Measurements from ENCODE around the gene MACF1.

Gene MACF1

DNA sequence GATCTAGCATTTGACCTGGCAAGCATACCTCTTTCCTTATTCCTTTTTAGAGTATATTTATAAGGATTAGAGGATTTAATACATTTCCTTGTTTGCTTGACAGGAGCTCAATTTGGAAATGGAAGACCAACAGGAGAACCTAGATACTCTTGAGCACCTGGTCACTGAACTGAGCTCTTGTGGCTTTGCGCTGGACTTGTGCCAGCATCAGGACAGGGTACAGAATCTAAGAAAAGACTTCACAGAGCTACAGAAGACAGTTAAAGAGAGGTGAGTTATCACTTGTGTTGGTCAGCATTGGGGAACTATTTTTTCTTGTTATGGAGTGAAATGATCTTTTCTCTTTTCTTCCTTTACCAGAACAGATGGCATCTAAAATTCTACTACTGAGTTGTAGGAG, 163.6 kb downstream of the MACF1 start:
- DNase-seq = no peak

DNA sequence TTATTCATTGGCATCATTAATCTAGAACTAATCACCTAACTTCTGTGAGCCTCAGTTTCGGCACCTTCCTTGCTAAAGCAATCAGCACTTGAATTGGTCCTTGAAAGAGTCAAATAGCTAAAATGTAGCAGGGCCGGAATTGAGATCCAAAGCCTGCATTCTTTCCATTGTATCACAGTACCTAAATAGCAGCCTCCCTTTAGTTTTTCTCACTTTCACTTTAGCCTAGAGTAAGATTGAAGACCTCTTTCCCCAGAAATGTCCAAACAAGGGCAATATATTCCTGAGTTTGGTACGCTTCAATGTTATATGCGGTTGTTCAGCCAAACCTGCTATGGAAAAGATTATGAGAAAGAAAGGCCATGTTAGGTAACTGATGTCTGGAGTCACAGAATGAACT, 165.1 kb downstream of the MACF1 start:
- DNase-seq = no peak

GRCh38 chr1:39370602-39371001, 166.1 kb downstream of the MACF1 start:
- no peak for DNase-seq

DNA sequence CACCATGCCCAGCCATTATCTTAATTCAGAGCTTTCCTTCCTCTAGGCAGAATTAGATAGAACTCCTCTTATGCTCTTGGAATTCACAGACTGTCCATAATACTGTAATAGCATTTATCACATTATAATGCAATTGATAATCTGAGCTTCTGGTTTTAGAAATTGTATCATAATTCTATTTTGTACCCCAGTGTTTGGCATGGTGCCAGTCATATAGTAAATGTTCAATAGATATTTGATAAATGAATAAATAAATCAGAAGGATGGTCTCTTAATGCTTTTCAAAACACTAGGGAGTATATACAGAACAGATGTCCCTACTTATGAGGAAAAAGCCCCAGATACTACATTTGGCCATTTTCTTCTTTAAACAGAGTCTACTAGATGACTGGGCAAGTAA, 167.6 kb downstream of the MACF1 start:
- no peak for DNase-seq

- DNase-seq = no peak
These were observed 172.2 kb downstream of the MACF1 start for GRCh38 chr1:39376656-39377055.

DNA sequence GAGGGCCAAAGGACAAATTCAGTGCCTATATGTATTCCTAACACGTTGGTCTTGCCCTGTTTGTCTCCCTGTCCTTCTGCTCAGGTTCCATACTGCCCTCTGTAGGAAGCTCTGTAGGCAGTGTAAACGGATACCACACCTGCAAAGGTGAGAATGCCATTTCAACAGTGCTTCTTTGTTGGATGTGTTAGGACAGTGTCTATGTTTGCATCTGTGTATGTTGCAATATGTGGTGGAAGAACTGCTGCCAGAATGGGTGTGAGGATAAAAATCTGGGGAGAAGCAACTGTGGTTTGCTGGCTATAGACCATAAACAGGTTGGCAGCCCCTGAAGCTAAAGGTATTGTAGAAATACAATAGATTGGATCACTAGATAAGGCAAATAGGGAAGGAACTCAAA, 173.9 kb downstream of the MACF1 start:
- no peak for DNase-seq

DNA sequence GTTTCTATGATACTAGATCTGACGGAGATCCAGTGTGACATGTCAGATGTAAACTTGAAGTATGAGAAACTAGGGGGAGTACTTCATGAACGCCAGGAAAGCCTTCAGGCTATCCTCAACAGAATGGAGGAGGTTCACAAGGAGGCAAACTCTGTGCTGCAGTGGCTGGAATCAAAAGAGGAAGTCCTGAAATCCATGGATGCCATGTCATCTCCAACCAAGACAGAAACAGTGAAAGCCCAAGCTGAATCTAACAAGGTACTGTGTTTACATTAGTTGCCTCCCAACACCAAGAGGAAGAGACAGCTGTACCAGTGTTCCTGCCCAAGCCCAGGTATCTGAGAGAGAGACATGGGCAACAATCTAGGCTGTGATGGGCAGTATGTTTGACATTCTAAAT, 174.7 kb downstream of the MACF1 start:
- no peak for DNase-seq

DNA sequence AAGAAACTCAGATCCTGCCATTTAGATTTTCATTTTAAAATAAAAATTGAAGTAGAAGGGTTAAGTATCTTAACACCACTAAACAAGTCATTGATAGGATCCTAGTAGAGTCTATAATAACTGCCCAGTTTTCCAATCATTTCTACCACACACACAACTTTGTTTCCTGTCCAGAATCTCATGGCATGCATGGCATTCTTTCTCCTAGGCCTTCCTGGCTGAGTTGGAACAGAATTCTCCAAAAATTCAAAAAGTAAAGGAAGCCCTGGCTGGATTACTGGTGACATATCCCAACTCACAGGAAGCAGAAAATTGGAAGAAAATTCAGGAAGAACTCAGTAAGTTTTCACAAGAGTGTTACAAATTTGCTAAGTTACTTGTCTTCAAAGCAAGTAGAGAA, 175.5 kb downstream of the MACF1 start:
- DNase-seq = no peak

GRCh38 chr1:39381839-39382238, 177.3 kb downstream of the MACF1 start:
- no peak for DNase-seq

DNA sequence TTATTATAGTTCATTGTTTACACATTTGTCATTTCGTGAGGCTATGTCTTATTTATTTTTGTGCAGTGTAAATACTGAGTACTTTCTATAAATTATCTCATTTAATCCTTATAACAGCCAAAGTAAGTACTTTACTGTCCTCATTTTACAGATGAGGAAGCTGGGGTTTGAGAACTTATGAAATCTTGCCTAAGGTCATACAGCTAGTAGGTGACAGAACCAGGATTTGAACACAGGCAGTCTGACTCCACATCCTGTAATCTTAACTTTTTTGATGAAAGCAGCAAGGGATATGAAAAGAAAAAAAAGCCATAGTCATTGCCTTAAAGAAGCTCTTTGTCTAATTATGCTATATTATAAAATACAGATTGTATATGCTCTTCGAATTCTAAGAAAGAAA, 179.8 kb downstream of the MACF1 start:
- no peak for DNase-seq

DNA sequence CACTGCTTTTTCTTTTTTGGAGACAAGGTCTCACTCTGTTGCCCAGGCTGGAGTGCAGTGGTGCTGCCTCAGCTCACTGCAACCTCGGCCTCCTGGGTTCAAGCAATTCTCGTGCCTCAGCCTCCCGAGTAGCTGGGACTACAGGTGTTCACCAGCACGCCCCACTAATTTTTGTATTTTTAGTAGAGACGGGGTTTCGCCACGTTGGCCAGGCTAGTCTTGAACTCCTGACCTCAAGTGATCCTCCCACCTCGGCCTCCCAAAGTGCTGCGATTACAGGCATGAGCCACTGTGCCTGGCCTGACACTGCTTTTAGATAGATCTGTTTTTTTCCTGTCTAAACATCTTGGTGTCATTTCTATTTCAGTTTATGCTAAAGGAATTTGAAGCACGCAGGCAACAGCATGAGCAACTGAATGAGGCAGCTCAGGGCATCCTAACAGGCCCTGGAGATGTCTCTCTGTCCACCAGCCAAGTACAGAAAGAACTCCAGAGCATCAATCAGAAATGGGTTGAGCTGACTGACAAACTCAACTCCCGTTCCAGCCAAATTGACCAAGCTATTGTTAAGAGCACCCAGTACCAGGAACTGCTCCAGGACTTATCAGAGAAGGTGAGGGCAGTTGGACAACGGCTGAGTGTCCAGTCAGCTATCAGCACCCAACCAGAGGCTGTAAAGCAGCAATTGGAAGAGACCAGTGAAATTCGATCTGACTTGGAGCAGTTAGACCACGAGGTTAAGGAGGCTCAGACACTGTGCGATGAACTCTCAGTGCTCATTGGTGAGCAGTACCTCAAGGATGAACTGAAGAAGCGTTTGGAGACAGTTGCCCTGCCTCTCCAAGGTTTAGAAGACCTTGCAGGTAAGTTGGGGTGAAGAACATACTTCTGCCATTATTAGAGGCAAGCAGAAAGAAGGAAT, 180.8 kb downstream of the MACF1 start:
- no peak for DNase-seq

DNA sequence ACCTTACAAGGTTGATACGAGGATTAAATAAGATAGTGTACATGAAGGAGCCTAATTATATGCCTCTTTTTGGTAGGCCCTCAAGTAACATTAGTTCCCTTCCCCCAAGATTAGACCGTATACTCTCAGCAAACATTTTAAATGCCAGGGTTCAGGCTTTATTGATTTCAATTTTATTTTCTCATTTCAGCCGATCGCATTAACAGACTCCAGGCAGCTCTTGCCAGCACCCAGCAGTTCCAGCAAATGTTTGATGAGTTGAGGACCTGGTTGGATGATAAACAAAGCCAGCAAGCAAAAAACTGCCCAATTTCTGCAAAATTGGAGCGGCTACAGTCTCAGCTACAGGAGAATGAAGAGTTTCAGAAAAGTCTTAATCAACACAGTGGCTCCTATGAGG, 182.5 kb downstream of the MACF1 start:
- no peak for DNase-seq

GRCh38 chr1:39387452-39387851, 183.0 kb downstream of the MACF1 start:
- no peak for DNase-seq

GRCh38 chr1:39391691-39392679, 187.5 kb downstream of the MACF1 start:
- DNase-seq = no peak

DNA sequence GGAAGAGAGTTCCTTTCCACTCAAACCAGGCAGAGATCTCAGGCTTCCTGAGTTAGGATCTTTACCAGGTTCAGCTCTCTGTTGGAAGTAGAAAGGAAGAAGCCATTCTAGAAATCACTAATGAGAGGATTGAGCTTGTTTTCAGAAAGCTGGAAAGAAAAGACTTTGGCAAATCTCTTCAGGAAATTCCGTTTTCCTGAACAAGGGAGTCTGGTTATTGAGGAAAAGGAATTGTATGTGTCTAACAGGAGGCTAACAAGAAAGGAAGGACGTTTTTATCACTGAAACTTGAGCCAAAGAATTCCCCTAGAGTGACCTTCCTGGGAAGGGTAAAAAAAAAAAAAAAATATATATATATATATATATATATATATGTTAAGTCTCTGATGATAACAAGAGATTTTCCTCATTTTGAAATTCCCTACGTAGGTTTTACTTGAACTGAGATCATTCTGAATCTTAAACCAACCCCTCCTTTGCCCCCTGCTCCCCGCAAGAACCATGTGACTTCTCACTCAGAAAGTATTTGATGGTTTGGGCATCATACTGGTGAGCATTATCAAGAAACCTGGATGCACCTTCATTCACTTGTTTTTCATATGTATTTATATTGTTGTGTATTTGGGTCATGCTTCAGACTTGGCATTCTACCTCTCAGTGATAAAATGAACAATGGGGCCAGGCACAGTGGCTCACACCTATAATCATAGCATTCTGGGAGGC, 188.5 kb downstream of the MACF1 start:
- DNase-seq = no peak

DNA sequence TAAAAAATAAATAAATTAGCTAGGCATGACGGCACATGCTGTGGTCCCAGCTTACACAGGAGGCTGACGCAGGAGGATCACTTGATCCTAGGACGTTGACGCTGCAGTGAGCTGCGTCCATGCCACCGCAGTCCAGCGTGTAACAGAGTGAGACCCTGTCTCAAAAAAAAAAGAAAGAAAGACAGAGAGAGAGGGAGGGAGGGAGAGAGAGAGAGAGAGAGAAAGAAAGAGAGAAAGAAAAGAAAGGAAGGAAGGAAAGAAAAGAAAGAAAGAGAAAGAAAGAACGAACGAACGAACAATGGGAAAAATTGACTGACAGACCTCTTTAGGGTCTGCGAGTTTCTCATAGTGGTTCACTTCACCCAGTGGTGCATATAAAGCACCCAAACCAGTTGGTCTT, 189.2 kb downstream of the MACF1 start:
- DNase-seq = no peak

- DNase-seq = no peak
These were observed 189.6 kb downstream of the MACF1 start for GRCh38 chr1:39394059-39394458.

DNA sequence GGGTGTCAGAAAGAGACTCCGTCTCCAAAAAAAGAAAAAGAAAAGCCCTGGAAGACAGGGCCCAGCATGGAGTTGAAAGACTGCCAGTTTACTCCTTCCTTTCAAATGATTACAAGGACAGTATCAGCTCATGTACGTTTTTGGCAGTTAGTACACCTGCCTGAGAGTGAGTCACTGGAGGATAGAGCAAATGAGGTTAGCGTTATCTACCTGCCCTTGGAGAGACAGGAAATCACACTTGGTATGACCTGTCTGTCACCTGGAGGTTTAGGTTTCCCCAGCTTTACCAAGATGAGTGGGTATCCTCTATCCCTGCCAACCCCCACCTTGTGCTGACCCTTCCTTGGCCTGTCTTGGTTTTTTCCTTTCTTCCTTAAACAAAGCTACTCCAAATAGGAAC, 190.1 kb downstream of the MACF1 start:
- no peak for DNase-seq

DNA sequence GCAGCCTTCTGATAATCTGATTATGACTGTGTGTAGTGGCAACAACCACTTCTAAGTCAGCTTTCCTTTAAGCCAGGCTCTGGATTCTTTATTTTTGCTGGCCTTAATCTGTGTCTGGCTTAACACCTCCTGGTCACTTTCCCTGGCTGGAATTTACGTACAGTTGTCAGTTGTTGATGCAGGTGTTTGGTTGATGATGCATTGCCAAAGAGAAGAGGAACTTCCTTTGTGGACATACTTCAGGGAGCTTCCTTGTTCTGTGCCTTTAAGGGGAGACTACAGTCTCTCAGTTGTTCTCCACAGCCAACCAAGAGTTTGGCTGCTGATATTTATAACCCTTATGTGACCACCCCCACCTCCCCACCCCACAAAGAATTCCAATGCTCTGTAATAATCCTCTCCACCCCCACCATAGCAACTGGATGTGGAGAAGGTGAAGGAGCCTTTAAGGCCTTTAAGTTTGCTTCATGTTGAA, 190.9 kb downstream of the MACF1 start:
- DNase-seq = no peak

- DNase-seq = no peak
These were observed 192.2 kb downstream of the MACF1 start for GRCh38 chr1:39396671-39397070.

GRCh38 chr1:39397487-39397886, 193.0 kb downstream of the MACF1 start:
- no peak for DNase-seq

- DNase-seq = no peak
These were observed 194.0 kb downstream of the MACF1 start for GRCh38 chr1:39398278-39399021.
